ENCODE results near the gene DHODH.
"Not testable (repeated sequence)": the region's sequence is repeated elsewhere in the genome, so short reads cannot be mapped to it uniquely, and the experiment has no call there.

DHODH gene

GRCh38 chr16:72057313-72057712 is 48.8 kb downstream of the DHODH start:
- DNase-seq = not testable (repeated sequence)

GRCh38 chr16:72059060-72059459 is 50.5 kb downstream of the DHODH start:
- DNase-seq = not testable (repeated sequence)

- DNase-seq = no peak
Measured at GRCh38 chr16:72060405-72060804, 51.9 kb downstream of the DHODH start.

GRCh38 chr16:72061564-72061963 is 53.0 kb downstream of the DHODH start:
- DNase-seq = no peak

GRCh38 chr16:72064361-72064894 is 55.9 kb downstream of the DHODH start:
- DNase-seq = no peak

- peak; percentile 18 for DNase-seq
Measured at GRCh38 chr16:72066747-72067146, 58.2 kb downstream of the DHODH start.

GRCh38 chr16:72068930-72069329 is 60.4 kb downstream of the DHODH start:
- no peak for DNase-seq

GRCh38 chr16:72072514-72073342 is 64.2 kb downstream of the DHODH start:
- peak; percentile 28 for DNase-seq

GRCh38 chr16:72073560-72074230 is 65.2 kb downstream of the DHODH start:
- no peak for DNase-seq

GRCh38 chr16:72075067-72075466 is 66.5 kb downstream of the DHODH start:
- not testable (repeated sequence) for DNase-seq
